Esophagus muscularis mucosa (tissue), 4 donors: Measurements from ENCODE around the gene F7.

Source experiments
- CTCF ChIP-seq, 3 experiments: fragments of 200-600 bp in 2 of 3; fragments of 450-650 bp in 1 of 3; sonication (generic) in 2 of 3; IDR thresholded peaks; one replicate each; pipeline ENCODE4 v1.5.1; 2017 to 2019; ENCODE audit warnings: antibody characterized with exemption in 3 of 3, mild to moderate bottlenecking in 2 of 3, moderate library complexity in 1 of 3
- EP300 ChIP-seq: sonication (generic); formaldehyde crosslinking; IDR thresholded peaks from one replicate; pipeline ENCODE4 v1.6.1; 2017; ENCODE audit warnings: antibody characterized with exemption
- POLR2AphosphoS5 ChIP-seq, 2 donors: sonication (generic); formaldehyde crosslinking; IDR thresholded peaks; one replicate each; pipeline ENCODE4 v1.6.1; 2017; ENCODE audit warnings: antibody characterized with exemption in 2 of 2

DNA sequence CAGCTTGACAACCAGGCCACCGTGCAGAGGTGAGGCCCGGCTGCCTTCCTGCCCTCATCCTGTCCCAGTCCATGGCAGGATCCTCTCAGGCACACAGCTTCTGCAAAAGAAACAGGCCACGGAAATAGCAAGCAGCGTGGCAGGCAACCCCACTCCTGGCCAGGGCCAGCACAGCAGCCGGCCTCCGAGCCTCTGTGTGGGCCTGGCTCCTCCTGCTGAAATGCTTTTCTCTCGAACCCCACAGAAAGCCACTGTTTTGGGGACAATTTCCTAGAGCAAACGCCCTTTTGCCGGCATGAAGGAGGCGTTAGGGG lies 39.5 kb upstream of the F7 start:
- no peak for TF ChIP-seq CTCF (IDR thresholded peaks at IDR 0.05)
- no peak for TF ChIP-seq POLR2AphosphoS5 (IDR thresholded peaks at IDR 0.05)
- no peak for TF ChIP-seq EP300
